Measurements from ENCODE around the gene MINDY3.

The MINDY3 gene

DNA sequence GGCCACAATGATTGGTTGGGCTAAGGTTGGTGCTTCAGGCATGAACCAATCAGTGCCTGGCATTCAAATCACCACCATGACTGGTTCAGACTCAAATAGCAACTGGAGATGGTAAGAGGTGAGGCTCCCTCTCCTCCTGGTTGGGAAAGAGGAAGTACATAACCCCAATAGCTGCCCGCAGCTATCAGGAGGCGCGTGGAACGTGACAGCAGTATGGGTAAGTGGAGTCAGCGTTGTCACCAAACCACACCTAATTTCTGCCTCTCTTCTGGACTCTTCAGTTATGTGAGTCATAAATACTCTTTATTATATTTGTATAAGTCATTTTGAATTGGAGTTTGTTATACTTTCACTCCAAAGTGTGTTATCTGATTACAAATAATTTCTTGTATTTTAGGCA lies 122.7 kb downstream of the MINDY3 start:
- H3K27me3 ChIP-seq (ENCODE audit: control insufficient read depth, low read length): 0 out of 2 replicates have a peak, but pooled peaks cover 2% of the 10 kb centered on the region
- TF ChIP-seq EZH2phosphoT487 (IDR thresholded peaks at IDR 0.05; ENCODE audit: borderline replicate concordance, low read length) (no peak), CTCF (IDR thresholded peaks at IDR 0.05; ENCODE audit: low read depth, low read length, poor library complexity, severe bottlenecking) (no peak)
- no peaks in the 10 kb centered on the region for H3K9me2 ChIP-seq (replicated peaks; ENCODE audit: control insufficient read depth, low read length)
- no peak overlapping the region for H3K27ac ChIP-seq (ENCODE audit: low read depth, low read length)
- no peaks in the 10 kb centered on the region for H3K36me3 ChIP-seq (ENCODE audit: control insufficient read depth, low read length)
- H3K4me3 ChIP-seq (ENCODE audit: low read length): no peak overlapping the region
- H3K79me2 ChIP-seq (ENCODE audit: control insufficient read depth, low read length): no peaks in the 10 kb centered on the region
- H3K9me3 ChIP-seq (ENCODE audit: control insufficient read depth, insufficient read depth, low read length): no peaks in the 10 kb centered on the region
- no peaks in the 10 kb centered on the region for H3F3A ChIP-seq (ENCODE audit: control insufficient read depth, insufficient read depth)
- no peaks in the 10 kb centered on the region for H4K20me1 ChIP-seq (ENCODE audit: control insufficient read depth, insufficient read depth, low read depth, low read length)
- H3K4me2 ChIP-seq (ENCODE audit: low read length): no peak overlapping the region
- no peaks in the 10 kb centered on the region for H3K4me1 ChIP-seq (ENCODE audit: control insufficient read depth, low read length)

DNA sequence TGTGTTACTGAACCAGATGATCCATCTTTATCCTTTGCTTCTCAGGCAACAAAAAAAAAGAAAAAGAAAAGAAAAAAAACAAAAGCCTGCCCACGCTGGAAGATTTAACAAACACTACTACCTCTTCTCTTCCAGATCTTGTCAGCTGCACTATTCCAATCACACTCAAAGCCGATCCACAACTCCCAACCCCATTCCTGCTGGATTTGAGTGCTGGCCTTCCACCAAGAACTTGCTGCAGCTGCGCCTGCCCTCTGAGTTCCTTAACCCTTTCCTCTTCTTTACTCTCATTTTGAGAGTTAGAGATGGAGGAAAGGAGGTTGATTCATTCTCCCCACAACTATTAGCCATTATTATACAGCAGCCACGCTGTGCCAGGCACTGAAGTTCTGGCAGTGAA lies 124.5 kb downstream of the MINDY3 start:
- H3K27me3 ChIP-seq (ENCODE audit: control insufficient read depth, low read length): no peaks in the 10 kb centered on the region
- H4K20me1 ChIP-seq (ENCODE audit: control insufficient read depth, insufficient read depth, low read depth, low read length): no peaks in the 10 kb centered on the region
- no peaks in the 10 kb centered on the region for H3K36me3 ChIP-seq (ENCODE audit: control insufficient read depth, low read length)
- no peak overlapping the region for H3K4me2 ChIP-seq (ENCODE audit: low read length)
- no peaks in the 10 kb centered on the region for H3K79me2 ChIP-seq (ENCODE audit: control insufficient read depth, low read length)
- no peak overlapping the region for H3K27ac ChIP-seq (ENCODE audit: low read depth, low read length)
- H3K9me3 ChIP-seq (ENCODE audit: control insufficient read depth, insufficient read depth, low read length): no peaks in the 10 kb centered on the region
- no peaks in the 10 kb centered on the region for H3K4me1 ChIP-seq (ENCODE audit: control insufficient read depth, low read length)
- no peaks in the 10 kb centered on the region for H3K9me2 ChIP-seq (replicated peaks; ENCODE audit: control insufficient read depth, low read length)
- H3K4me3 ChIP-seq (ENCODE audit: low read length): no peak overlapping the region
- TF ChIP-seq EZH2phosphoT487 (IDR thresholded peaks at IDR 0.05; ENCODE audit: borderline replicate concordance, low read length) (no peak), CTCF (IDR thresholded peaks at IDR 0.05; ENCODE audit: low read depth, low read length, poor library complexity, severe bottlenecking) (no peak)
- H3F3A ChIP-seq (ENCODE audit: control insufficient read depth, insufficient read depth): no peaks in the 10 kb centered on the region

- TF ChIP-seq CTCF (IDR thresholded peaks at IDR 0.05; ENCODE audit: low read depth, low read length, poor library complexity, severe bottlenecking): no peak
- no peaks in the 10 kb centered on the region for H3K9me3 ChIP-seq (ENCODE audit: control insufficient read depth, insufficient read depth, low read length)
Measured at GRCh38 chr10:15730341-15730740, 130.0 kb downstream of the MINDY3 start.

DNA sequence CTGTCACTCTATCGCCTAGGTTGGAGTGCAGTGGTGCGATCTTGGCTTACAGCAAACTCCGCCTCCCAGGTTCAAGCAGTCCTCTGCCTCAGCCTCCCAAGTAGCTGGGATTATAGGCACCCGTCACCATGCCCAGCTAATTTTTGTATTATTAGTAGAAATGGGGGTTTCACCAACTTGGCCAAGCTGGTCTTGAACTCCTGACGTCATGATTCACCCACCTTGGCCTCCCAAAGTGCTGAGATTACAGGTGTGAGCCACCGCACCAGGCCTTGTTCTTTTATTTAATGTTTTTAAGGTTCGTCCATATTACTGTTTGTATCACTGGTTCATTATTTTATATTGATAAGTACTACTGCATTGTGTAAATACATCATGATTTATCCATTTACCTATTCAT lies 130.4 kb downstream of the MINDY3 start:
- Histone ChIP-seq H4K20me1 (ENCODE audit: control insufficient read depth, insufficient read depth, low read depth, low read length) (no peaks in the 10 kb centered on the region), H3K9me3 (ENCODE audit: control insufficient read depth, insufficient read depth, low read length) (no peaks in the 10 kb centered on the region), H3K4me1 (ENCODE audit: control insufficient read depth, low read length) (no peaks in the 10 kb centered on the region), H3K4me3 (ENCODE audit: low read length) (no peak overlapping the region), H3K36me3 (ENCODE audit: control insufficient read depth, low read length) (no peaks in the 10 kb centered on the region), H3K4me2 (ENCODE audit: low read length) (no peak overlapping the region), H3K79me2 (ENCODE audit: control insufficient read depth, low read length) (no peaks in the 10 kb centered on the region), H3K27ac (ENCODE audit: low read depth, low read length) (no peak overlapping the region), H3K27me3 (ENCODE audit: control insufficient read depth, low read length) (no peaks in the 10 kb centered on the region), H3F3A (ENCODE audit: control insufficient read depth, insufficient read depth) (no peaks in the 10 kb centered on the region), H3K9me2 (replicated peaks; ENCODE audit: control insufficient read depth, low read length) (no peaks in the 10 kb centered on the region)
- TF ChIP-seq EZH2phosphoT487 (IDR thresholded peaks at IDR 0.05; ENCODE audit: borderline replicate concordance, low read length): no peak
- no peak for TF ChIP-seq CTCF (IDR thresholded peaks at IDR 0.05; ENCODE audit: low read depth, low read length, poor library complexity, severe bottlenecking)

More at GRCh38 chr10:15730341-15730740, 130.0 kb downstream of the MINDY3 start:
- Histone ChIP-seq H3F3A (ENCODE audit: control insufficient read depth, insufficient read depth) (no peaks in the 10 kb centered on the region), H3K79me2 (ENCODE audit: control insufficient read depth, low read length) (no peaks in the 10 kb centered on the region), H3K4me1 (ENCODE audit: control insufficient read depth, low read length) (no peaks in the 10 kb centered on the region), H4K20me1 (ENCODE audit: control insufficient read depth, insufficient read depth, low read depth, low read length) (no peaks in the 10 kb centered on the region), H3K27ac (ENCODE audit: low read depth, low read length) (no peak overlapping the region), H3K27me3 (ENCODE audit: control insufficient read depth, low read length) (no peaks in the 10 kb centered on the region), H3K36me3 (ENCODE audit: control insufficient read depth, low read length) (no peaks in the 10 kb centered on the region), H3K4me2 (ENCODE audit: low read length) (no peak overlapping the region), H3K4me3 (ENCODE audit: low read length) (no peak overlapping the region), H3K9me2 (replicated peaks; ENCODE audit: control insufficient read depth, low read length) (no peaks in the 10 kb centered on the region)

All from DOHH2 (cell line).